Astrocyte of the cerebellum (primary cell): ENCODE data around the gene NECTIN2.

ENCODE experiments used
- DNase-seq: peaks from one replicate; pipeline ENCODE4 v3.0.0-alpha.2; 2011; ENCODE audit warnings: low read depth
- H3K4me3 ChIP-seq: 2 replicates; pipeline ENCODE4 v1.5.1; 2011; ENCODE audit warnings: mild to moderate bottlenecking, low read depth, low read length, moderate library complexity
- CTCF ChIP-seq: IDR thresholded peaks from 2 replicates; pipeline ENCODE4 v1.5.1; 2012; ENCODE audit warnings: low read length, low read depth, moderate library complexity, mild to moderate bottlenecking; ENCODE audit errors: missing control alignments
- in situ Hi-C: cut with HindIII; loops from 2 replicates; pipeline ENCODE4 v1.10.0; 2017; ENCODE audit warnings: low sequenced_read_pairs

NECTIN2 gene

GRCh38 chr19:44845286-44845611, 848 bp upstream of the NECTIN2 start:
- in situ Hi-C loops, result loop anchor here (25.0 kb wide), 1 partner anchor 133 kb away; no protein-coding TSS in a partner anchor
- H3K4me3 ChIP-seq, result peak overlapping the region; percentile 97
- DNase-seq, result no peak
- no peak for TF ChIP-seq CTCF

DNA sequence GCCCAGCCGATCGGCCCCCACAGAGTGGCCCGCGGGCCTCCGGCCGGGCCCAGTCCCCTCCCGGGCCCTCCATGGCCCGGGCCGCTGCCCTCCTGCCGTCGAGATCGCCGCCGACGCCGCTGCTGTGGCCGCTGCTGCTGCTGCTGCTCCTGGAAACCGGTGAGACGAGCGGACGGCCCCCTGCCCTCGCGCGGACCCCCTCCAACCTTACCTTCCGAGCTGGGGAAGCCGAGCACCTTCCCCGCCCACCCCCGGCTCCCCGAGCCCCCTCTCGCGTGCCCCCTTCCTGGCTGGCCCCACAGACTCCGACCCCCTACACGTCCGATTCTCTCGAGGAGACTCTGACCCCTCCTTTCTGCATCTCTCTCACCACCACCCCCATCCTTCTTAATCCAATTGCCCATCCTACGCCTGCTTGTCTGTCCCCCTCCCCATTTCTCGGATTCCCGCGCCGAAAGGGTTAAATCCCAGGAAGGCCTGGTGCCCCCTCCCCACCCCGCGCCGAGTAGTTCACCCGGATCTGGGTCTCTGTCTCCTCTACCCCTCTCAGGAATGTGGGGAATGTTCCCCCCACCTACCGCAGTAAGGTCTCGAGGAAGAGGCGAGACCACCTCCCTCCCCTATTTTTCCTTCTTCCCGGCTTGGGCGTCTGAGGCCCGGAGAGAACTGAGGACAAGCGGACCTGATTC, 502 bp downstream of the NECTIN2 start:
- no peak for DNase-seq
- H3K4me3 ChIP-seq, result peak overlapping the region; percentile 97
- TF ChIP-seq CTCF, result no peak
- in situ Hi-C loops, result loop anchor here (25.0 kb wide), 1 partner anchor 134 kb away; no protein-coding TSS in a partner anchor

DNA sequence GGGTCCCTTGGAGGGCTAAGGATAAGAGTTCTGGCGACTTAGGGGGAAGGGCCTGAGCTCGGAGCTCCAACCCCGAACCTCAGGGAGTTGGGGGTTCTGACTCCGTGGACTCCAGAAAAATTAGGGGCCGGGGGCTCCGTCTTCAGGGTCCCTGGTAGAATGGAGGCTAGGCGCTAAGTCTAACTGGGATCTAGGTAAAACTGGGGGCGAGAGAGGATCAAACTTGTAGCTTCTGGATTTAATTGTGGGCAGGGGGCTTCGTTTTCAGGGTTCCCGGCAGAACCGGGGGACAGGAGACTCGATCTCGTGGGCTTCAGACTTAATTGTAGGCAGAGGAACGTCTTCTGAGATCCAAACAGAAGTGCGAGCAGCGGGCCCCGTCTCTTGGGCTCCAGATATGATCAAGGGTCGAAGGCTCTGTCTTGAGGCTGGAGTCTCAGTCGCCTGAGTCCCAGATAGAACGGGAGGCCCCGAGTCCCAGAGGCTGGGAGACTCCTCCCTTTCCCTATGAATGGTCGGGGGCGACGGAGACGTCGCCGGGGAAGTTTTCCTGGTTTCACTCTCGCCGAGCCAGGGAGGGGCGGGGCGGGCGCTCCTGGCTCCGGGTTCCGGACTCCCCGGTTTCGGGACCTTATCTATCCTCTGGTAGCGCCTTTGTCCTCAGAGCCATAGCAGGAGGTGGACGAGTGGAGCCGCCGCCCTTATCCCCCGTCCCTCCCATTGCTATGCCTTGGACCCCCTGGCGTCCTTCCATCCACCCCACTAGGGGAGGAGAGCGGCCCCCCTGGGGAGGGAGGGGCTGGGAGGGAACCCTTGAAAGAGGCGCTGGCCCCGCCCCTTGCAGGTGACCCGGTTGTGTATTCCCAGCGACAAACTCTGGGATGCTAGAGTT, 1.3 kb downstream of the NECTIN2 start:
- in situ Hi-C loops, result loop anchor here (25.0 kb wide), 1 partner anchor 135 kb away; no protein-coding TSS in a partner anchor
- no peak for TF ChIP-seq CTCF
- DNase-seq, result no peak

GRCh38 chr19:44848036-44848811, 2.1 kb downstream of the NECTIN2 start:
- in situ Hi-C loops, result loop anchor here (25.0 kb wide), 1 partner anchor 136 kb away; no protein-coding TSS in a partner anchor
- no peak for TF ChIP-seq CTCF
- DNase-seq, result no peak

More for the DNA sequence above, 1.3 kb downstream of the NECTIN2 start:
- peak overlapping the region; percentile 97 for H3K4me3 ChIP-seq

DNA sequence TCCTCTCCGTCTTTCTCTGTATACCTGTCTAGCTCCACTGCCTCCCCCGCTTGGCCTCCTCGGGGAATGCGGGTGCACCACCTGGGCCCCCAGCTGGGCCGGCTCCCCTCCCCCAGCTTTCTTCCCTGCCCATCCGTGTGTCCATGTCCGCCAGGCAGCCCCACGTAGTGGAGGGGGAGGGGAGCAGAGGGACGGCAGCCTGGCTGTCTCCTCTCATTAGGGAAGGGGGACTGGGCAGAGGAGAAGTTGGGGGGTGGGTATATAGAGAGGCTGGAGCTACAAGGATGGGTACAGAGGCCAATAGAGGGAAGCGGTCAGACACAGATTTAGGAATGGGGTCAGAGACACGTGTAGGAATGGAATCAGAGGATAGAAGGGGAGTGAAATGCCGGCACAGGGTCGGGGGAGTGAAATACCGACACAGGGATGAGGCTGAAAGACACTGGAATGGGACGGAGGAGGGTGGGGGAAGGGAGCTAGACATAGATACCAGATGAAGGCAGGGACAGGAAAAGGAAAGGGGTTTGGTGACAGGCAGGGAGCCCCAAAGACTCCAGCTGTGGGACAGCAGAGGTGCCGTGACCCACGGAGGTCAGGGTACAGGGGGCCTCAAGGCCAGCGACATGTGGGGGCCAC, 2.8 kb downstream of the NECTIN2 start:
- DNase-seq, result no peak
- H3K4me3 ChIP-seq, result peak overlapping the region; percentile 97
- in situ Hi-C loops, result loop anchor here (25.0 kb wide), 1 partner anchor 137 kb away; no protein-coding TSS in a partner anchor
- no peak for TF ChIP-seq CTCF

More at GRCh38 chr19:44848036-44848811, 2.1 kb downstream of the NECTIN2 start:
- peak overlapping the region; percentile 97 for H3K4me3 ChIP-seq
